Mucosa of descending colon (tissue), 3 donors: ENCODE data around the gene ZNF77. TPM values are rescaled to one million over a fixed set of nuclear protein-coding genes. Genes with fewer than 3 reads are reported as not detected.
A peak's percentile ranks its signal among the peaks of the same experiment; 100 is the strongest.
"Not testable (repeated sequence)": the region's sequence is repeated elsewhere in the genome, so short reads cannot be mapped to it uniquely, and the experiment has no call there.

Experiments
- ATAC-seq: fragments of 200-7000 bp; cut with Tn5 transposase; one replicate; pipeline ENCODE4 v1.9.1; 2020; ENCODE audit warnings: mild to moderate bottlenecking, moderate library complexity
- DNase-seq, 3 donors: peaks; one replicate each; pipeline ENCODE4 v3.0.0-alpha.2; 2020
- H3K36me3 ChIP-seq: fragments of 200-600 bp; one replicate; pipeline ENCODE4 v1.8.0; 2021; ENCODE audit warnings: low read depth, mild to moderate bottlenecking
- H3K4me1 ChIP-seq: fragments of 200-600 bp; one replicate; pipeline ENCODE4 v1.8.0; 2021; ENCODE audit warnings: low read depth, mild to moderate bottlenecking
- H3K4me3 ChIP-seq: fragments of 200-600 bp; one replicate; pipeline ENCODE4 v1.8.0; 2021; ENCODE audit warnings: mild to moderate bottlenecking
- H3K9me3 ChIP-seq: fragments of 200-600 bp; one replicate; pipeline ENCODE4 v1.8.0; 2021; ENCODE audit warnings: mild to moderate bottlenecking
- intact Hi-C, 2 donors: fragments of 100-400 bp; cut with DNase I in 1 of 2; cut with micrococcal nuclease in 1 of 2; formaldehyde crosslinking; loops; one replicate each; pipeline versions ENCODE4 v1.11.0 to v1.11.1; 2022; cut with DNase I, micrococcal nuclease
- total RNA-seq, 3 donors: library from RNA; stranded (reverse); fragmentation: NEBNext Ultra II Directional in 2 of 3; extraction: Animal tissue kit (Norgen Biotek cat#: 25700) in 2 of 3; gene quantifications; one replicate each; pipeline versions ENCODE4 v1.2.1 to v1.2.4, GENCODE V29; 2021 to 2023
- TF ChIP-seq, protein P1 (sequence below): fragments of 200-600 bp; IDR thresholded peaks from one replicate; pipeline ENCODE4 v1.8.0; 2022; ENCODE audit warnings: antibody characterized with exemption, mild to moderate bottlenecking
- donor health status: DM: no; HTN: no; CAD: no; lungs with moderate emphysema.
- donor health status: DM: no; HTN: no; CAD: no.
- donor health status: DM: no; HTN: yes; CAD: no.

ZNF77 gene
- total RNA-seq, 3 donors from 2014 or later, result 4.1 to 4.5 (median 4.1) TPM

DNA sequence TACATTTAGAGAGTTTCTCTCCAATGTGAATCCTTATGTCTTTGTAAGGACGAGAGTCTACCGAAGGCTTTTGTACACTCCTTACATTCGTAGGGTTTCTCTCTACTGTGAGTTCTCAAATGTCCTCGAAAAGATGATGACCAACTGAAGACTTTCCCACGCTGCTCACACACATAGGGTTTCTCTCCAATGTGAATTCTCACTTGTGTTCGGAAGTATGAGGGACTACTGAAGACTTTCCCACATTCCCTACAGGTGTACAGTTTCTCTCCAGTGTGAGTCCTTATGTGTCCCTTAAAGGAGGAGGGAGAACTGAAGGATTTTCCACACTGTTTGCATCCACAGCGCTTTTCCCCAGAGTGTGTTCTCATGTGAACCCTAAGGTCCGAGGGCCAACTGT lies 48.1 kb downstream of the ZNF77 start:
- peaks cover 4% of the 10 kb centered on the region for H3K4me1 ChIP-seq
- intact Hi-C loops, result no loop called here

DNA sequence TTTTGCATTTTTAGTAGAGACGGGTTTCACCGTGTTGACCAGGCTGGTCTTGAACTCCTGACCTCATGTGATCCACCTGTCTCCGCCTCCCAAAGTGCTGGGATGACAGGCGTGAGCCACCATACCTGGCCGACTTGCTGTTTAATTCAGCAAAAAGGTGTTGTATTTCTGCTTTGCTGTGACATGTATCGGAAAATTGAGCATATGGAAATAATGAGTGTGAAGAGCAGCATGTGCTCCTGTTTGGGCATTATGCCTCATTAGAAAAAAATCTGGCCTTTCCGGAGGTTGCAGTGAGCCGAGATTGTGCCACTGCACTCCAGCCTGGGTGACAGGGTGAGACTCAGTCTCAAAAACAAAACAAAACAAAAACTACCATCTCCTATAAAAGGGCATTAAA lies 54.2 kb downstream of the ZNF77 start:
- H3K4me3 ChIP-seq, H3K4me1 ChIP-seq, intact Hi-C loops, H3K36me3 ChIP-seq, H3K9me3 ChIP-seq, ATAC-seq, DNase-seq: not testable (repeated sequence)

More for the DNA sequence above, 48.1 kb downstream of the ZNF77 start:
- no peak for ATAC-seq
- TF ChIP-seq, protein P1, sequence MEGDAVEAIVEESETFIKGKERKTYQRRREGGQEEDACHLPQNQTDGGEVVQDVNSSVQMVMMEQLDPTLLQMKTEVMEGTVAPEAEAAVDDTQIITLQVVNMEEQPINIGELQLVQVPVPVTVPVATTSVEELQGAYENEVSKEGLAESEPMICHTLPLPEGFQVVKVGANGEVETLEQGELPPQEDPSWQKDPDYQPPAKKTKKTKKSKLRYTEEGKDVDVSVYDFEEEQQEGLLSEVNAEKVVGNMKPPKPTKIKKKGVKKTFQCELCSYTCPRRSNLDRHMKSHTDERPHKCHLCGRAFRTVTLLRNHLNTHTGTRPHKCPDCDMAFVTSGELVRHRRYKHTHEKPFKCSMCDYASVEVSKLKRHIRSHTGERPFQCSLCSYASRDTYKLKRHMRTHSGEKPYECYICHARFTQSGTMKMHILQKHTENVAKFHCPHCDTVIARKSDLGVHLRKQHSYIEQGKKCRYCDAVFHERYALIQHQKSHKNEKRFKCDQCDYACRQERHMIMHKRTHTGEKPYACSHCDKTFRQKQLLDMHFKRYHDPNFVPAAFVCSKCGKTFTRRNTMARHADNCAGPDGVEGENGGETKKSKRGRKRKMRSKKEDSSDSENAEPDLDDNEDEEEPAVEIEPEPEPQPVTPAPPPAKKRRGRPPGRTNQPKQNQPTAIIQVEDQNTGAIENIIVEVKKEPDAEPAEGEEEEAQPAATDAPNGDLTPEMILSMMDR, result no peak
- H3K4me3 ChIP-seq, result no peak overlapping the region
- H3K9me3 ChIP-seq, result peaks cover 7% of the 10 kb centered on the region
- no peak for DNase-seq
- H3K36me3 ChIP-seq, result peaks cover 4% of the 10 kb centered on the region

DNA sequence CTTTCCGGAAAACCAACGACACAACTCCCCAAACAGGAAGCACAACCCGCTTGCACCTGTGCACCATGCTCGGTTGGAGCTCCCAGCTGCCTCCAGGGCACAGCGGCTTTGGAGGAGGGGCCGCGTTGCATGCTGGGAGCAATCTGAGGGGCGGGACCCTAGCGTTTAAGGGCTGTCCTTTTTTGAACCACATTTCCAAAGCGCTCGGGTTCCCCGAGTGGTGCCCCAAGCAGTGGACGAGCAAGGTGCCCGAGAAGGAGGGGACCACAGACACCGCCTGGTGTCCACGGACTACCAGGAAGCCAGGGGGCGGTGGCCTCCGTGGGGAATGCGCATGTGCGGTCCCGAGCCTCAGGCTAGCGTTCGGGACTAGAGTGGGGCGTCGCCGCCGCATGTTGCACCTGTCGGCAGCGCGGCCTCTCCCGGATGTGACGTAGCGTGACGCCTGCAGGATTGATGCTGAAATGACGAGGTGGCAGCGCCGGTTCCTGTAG lies 56.0 kb downstream of the ZNF77 start:
- Histone ChIP-seq H3K4me1 (peaks cover 5% of the 10 kb centered on the region), H3K4me3 (no peak overlapping the region), H3K9me3 (no peaks in the 10 kb centered on the region), H3K36me3 (no peaks in the 10 kb centered on the region)
- intact Hi-C loops, result loop anchor here in 1 of 2 donors (10.0 kb wide), 1 partner anchor 276 kb away; no protein-coding TSS in a partner anchor
- TF ChIP-seq, protein P1, result no peak
- ATAC-seq, result peak; percentile 90
- peak; percentile 30 to 85 (median 54) for DNase-seq

DNA sequence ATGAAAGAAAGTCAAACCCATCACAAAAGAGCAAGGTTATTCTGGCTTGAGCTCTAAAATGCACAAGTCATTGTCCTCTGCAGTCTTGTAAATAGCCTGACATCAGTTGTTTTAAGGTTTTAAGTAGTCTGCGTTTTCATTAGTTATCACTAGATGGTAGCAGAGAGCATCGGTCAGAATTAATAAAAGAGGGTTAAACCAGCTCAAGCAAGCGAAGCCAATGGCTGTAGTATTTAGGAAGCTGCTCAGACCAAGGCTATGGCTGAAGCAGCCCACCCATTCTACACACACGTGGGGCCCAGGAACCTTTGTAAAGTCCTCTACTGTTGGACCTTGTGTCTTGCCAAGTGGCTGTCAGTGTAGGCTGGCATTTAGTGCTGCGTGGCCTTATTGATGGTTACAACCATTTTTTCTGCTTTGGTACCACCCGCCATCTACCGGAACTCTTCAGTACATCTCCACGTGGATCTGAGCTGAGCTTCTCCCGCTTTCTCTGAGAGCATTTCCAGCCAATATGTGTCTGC lies 57.3 kb downstream of the ZNF77 start:
- DNase-seq, result peak in 1 of 3 donors; percentile 9
- Histone ChIP-seq H3K4me3 (no peak overlapping the region), H3K9me3 (no peaks in the 10 kb centered on the region), H3K4me1 (peaks cover 5% of the 10 kb centered on the region), H3K36me3 (no peaks in the 10 kb centered on the region)
- intact Hi-C loops, result loop anchor here in 1 of 2 donors (10.0 kb wide), 1 partner anchor 277 kb away; no protein-coding TSS in a partner anchor
- ATAC-seq, result peak; percentile 76
- TF ChIP-seq, protein P1, result peak; percentile 35

DNA sequence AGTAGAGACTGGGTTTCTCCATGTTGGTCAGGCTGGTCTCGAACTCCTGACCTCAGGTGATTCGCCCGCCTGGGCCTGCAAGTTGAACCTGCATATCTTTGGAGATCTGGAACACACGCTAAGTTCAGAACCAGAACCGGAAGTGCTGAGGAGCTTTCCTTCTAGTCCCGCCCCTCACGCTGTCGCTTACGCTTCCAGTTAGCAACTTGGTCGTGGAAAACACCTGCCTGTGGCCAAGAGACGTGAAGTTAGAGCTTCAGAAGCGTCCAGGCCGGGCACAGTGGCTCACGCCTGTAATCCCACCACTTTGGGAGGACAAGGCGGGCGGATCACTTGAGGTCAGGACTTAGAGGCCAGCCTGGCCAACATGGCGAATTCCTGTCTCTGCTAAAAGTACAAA lies 59.0 kb downstream of the ZNF77 start:
- Histone ChIP-seq H3K4me1 (peaks cover 5% of the 10 kb centered on the region), H3K36me3 (no peaks in the 10 kb centered on the region), H3K9me3 (no peaks in the 10 kb centered on the region), H3K4me3 (no peak overlapping the region)
- no peak for DNase-seq
- ATAC-seq, result no peak
- intact Hi-C loops, result loop anchor here in 1 of 2 donors (10.0 kb wide), 1 partner anchor 279 kb away; no protein-coding TSS in a partner anchor
- TF ChIP-seq, protein P1, result no peak

DNA sequence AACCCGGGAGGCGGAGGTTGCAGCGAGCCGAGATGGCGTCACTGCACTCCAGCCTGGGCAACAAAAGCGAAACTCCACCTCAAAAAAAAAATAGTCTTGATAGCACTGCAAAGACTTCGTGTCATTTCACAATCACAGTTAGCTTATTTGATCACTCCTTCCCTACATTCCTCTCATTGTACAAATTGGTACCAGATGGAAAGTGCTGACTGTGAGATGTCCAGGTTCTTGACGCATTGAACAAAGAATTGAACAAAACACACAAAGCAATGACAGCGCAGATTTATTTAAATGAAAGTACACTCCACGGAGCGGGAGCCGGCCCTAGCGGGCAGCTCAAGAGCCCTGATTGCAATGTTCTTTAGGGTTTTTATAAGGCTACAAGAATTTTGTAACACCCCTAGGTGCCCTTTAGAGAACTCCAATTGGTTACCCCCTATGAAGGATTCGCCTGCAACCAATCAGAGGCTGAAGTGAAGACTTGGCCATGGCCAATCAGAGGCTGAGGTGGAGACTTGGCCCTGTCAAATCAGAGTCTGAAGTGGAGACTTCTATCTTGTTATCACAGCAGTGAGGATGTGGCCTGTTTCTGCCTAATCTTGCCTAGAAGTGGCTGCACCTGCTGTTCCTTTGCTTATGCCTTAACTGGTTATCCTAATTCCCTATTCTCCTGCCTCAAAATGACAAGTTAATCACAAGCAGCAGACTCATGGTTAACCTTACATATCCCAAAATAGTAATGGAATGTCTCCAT lies 60.9 kb downstream of the ZNF77 start:
- Histone ChIP-seq H3K9me3 (peaks cover 3% of the 10 kb centered on the region), H3K4me1 (peaks cover 5% of the 10 kb centered on the region), H3K36me3 (no peaks in the 10 kb centered on the region), H3K4me3 (no peak overlapping the region)
- ATAC-seq (no peak), DNase-seq (no peak)
- intact Hi-C loops, result loop anchor here in 1 of 2 donors (10.0 kb wide), 1 partner anchor 281 kb away; no protein-coding TSS in a partner anchor
- TF ChIP-seq, protein P1, result no peak
